Heart left ventricle (tissue), 16 donors: Measurements from ENCODE around the gene PRKG1. TPM values are rescaled to one million over a fixed set of nuclear protein-coding genes. Genes with fewer than 3 reads are reported as not detected.

Experiments used
- ATAC-seq, 4 donors: fragments of 200-7000 bp; cut with Tn5 transposase; one replicate each; pipeline ENCODE4 v1.9.1; 2020 to 2022; ENCODE audit warnings: moderate library complexity in 4 of 4, mild to moderate bottlenecking in 3 of 4, moderate number of reproducible peaks in 1 of 4
- DNase-seq, 5 donors: peaks; one replicate each; pipeline ENCODE4 v3.0.0-alpha.2; 2020
- H3K27ac ChIP-seq, 12 donors: fragments of 200-600 bp; sonication (generic) in 4 of 12; one replicate each; pipeline versions ENCODE4 v1.5.0 to v1.8.0; 2016 to 2022; ENCODE audit warnings: mild to moderate bottlenecking in 2 of 12
- H3K27me3 ChIP-seq, 9 donors: fragments of 200-600 bp; sonication (generic) in 2 of 9; one replicate each; pipeline versions ENCODE4 v1.5.1 to v1.8.0; 2016 to 2022; ENCODE audit warnings: mild to moderate bottlenecking in 3 of 9
- H3K36me3 ChIP-seq, 9 donors: fragments of 200-600 bp; sonication (generic) in 2 of 9; one replicate each; pipeline versions ENCODE4 v1.5.0 to v1.8.0; 2018 to 2022; ENCODE audit warnings: mild to moderate bottlenecking in 2 of 9
- H3K4me1 ChIP-seq, 12 donors: fragments of 200-600 bp; sonication (generic) in 4 of 12; one replicate each; pipeline versions ENCODE4 v1.5.0 to v1.8.0; 2016 to 2022; ENCODE audit warnings: mild to moderate bottlenecking in 3 of 12
- H3K4me3 ChIP-seq, 12 donors: fragments of 200-600 bp; sonication (generic) in 4 of 12; one replicate each; pipeline versions ENCODE4 v1.5.0 to v1.8.0; 2017 to 2022; ENCODE audit warnings: mild to moderate bottlenecking in 9 of 12, moderate library complexity in 4 of 12
- H3K9me3 ChIP-seq, 12 donors: fragments of 200-600 bp; sonication (generic) in 4 of 12; one replicate each; pipeline versions ENCODE4 v1.5.0 to v1.8.0; 2016 to 2022; ENCODE audit warnings: mild to moderate bottlenecking in 1 of 12
- POLR2A ChIP-seq, 2 donors: fragments of 450-650 bp; IDR thresholded peaks; one replicate each; pipeline ENCODE4 v1.6.1; 2017; ENCODE audit warnings: antibody characterized with exemption in 2 of 2, mild to moderate bottlenecking in 2 of 2, moderate library complexity in 2 of 2
- WGBS, 4 donors: extraction: QIAGEN DNeasy Blood & Tissue Kit in 2 of 4; methylation state at CpG; one replicate each; pipeline versions ENCODE4 v1.1.5 to v1.1.7; 2013 to 2018; 5-methylcytosine and 5-hydroxymethylcytosine counted together
- intact Hi-C, 10 donors: fragments of 100-400 bp; cut with DNase I; formaldehyde crosslinking; loops; one replicate each; pipeline versions ENCODE4 v1.11.1 to v1.14.2; 2022
- polyA plus RNA-seq, 2 donors: library from polyadenylated mRNA; stranded (reverse); fragments of 200-250 nt; gene quantifications; one replicate each; pipeline ENCODE4 v1.2.3, GENCODE V29; 2013
- total RNA-seq, 9 donors: library from RNA; depleted of rRNA in 2 of 9; stranded (reverse); fragments of >200 nt in 2 of 9; fragmentation: NEBNext Ultra II Directional in 3 of 9; extraction: Animal tissue kit (Norgen Biotek cat#: 25700) in 3 of 9; gene quantifications; one replicate each; pipeline versions ENCODE4 v1.1.0 to v1.2.4, GENCODE V29; 2016 to 2023
- TF ChIP-seq, protein P1 (sequence below), 12 donors: fragments of 200-600 bp; sonication (generic) in 4 of 12; IDR thresholded peaks; one replicate each; pipeline versions ENCODE4 v1.5.0 to v1.8.0; 2018 to 2022; ENCODE audit warnings: antibody characterized with exemption in 12 of 12, mild to moderate bottlenecking in 5 of 12
- donor health status: ischemic (EF 13 %, LVEDD 7.1; RV severe dilation, severe dysfunction).
- donor health status: healthy with polysubstance abuse.
- donor health status: DM: no; HTN: yes; CAD: no.
- donor health status: DM: no; HTN: no; CAD: no.
- donor health status: ischemic (EF 25% LVEDD 6.9; RV normal size, moderate dysfunction).
- donor health status: ischemic (EF 25% LVEDD 5.7; RV mildly dilated, moderate dysfunction).
- donor health status: healthy.
- donor health status: DM: yes; HTN: yes; CAD: no.
- donor health status: ischemic (EF 35%, LVEDD 5.7; RV mildly dilated, moderate dysfunction).
- donor health status: nonischemic (EF 11% LVEDD 7.7; RV severe dilation, severe dysfunction).
- donor health status: DM: yes; HTN: yes; CAD: no.
- donor health status: PGD.
- donor health status: ischemic (EF 29% LVEDD 5.4; RV normal size, mild dysfunction).
- donor health status: nonischemic (EF 23%, LVEDD 6.1; RV moderate dilation, normal function).

The PRKG1 gene
- total and polyA plus RNA-seq, 11 donors: 5.5 to 37.3 (median 29.3) TPM

DNA sequence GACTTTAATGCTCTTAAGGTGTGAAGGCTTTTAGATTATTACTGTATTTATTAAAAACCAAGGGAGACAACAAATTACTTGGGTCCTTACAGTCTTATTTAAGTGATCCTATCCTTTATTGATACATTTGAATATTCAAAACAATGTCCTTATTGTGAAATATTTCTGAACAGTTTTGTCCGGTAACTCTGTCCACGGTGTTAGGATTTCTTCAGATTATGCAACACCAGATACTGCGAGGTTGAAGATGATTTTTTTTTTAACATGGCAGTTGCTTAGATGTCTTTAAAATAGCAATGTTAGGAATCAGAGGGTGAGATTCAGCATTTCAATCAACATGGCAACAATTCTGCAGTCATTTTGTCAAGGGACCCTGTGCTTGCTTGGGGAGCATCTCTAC is 448.6 kb downstream of the PRKG1 start:
- no peaks in the 10 kb centered on the region for H3K36me3 ChIP-seq
- peaks cover 0 to 24% (median 6%) of the 10 kb centered on the region in 12 donors for H3K4me1 ChIP-seq
- 73 to 86% (median 84%) methylated on average over 3 of the region's 3 CpGs for WGBS, 4 donors
- DNase-seq (no peak), ATAC-seq (no peak)
- H3K4me3 ChIP-seq: no peak overlapping the region
- H3K9me3 ChIP-seq: no peaks in the 10 kb centered on the region
- intact Hi-C loops: no loop called here
- no peaks in the 10 kb centered on the region for H3K27me3 ChIP-seq
- H3K27ac ChIP-seq: no peak overlapping the region
- TF ChIP-seq, protein P1, sequence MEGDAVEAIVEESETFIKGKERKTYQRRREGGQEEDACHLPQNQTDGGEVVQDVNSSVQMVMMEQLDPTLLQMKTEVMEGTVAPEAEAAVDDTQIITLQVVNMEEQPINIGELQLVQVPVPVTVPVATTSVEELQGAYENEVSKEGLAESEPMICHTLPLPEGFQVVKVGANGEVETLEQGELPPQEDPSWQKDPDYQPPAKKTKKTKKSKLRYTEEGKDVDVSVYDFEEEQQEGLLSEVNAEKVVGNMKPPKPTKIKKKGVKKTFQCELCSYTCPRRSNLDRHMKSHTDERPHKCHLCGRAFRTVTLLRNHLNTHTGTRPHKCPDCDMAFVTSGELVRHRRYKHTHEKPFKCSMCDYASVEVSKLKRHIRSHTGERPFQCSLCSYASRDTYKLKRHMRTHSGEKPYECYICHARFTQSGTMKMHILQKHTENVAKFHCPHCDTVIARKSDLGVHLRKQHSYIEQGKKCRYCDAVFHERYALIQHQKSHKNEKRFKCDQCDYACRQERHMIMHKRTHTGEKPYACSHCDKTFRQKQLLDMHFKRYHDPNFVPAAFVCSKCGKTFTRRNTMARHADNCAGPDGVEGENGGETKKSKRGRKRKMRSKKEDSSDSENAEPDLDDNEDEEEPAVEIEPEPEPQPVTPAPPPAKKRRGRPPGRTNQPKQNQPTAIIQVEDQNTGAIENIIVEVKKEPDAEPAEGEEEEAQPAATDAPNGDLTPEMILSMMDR (IDR thresholded peaks at IDR 0.05): no peak

- Histone ChIP-seq H3K27me3 (no peaks in the 10 kb centered on the region), H3K9me3 (no peaks in the 10 kb centered on the region), H3K4me1 (peaks cover 0 to 29% (median 7%) of the 10 kb centered on the region in 12 donors), H3K36me3 (no peaks in the 10 kb centered on the region), H3K4me3 (no peak overlapping the region), H3K27ac (no peak overlapping the region)
- no peak for ATAC-seq
- DNase-seq: no peak
- intact Hi-C loops: no loop called here
- TF ChIP-seq, protein P1 (IDR thresholded peaks at IDR 0.05): no peak
- no peak for TF ChIP-seq POLR2A (IDR thresholded peaks at IDR 0.05)
Measured at GRCh38 chr10:51523440-51523839, 449.2 kb downstream of the PRKG1 start.

- 61 to 74% (median 70%) methylated on average over 1 of the region's 1 CpG for WGBS, 4 donors
- TF ChIP-seq, protein P1 (IDR thresholded peaks at IDR 0.05): no peak
- no peak for TF ChIP-seq POLR2A (IDR thresholded peaks at IDR 0.05)
- no peak overlapping the region for H3K4me3 ChIP-seq
- H3K9me3 ChIP-seq: no peaks in the 10 kb centered on the region
- no peaks in the 10 kb centered on the region for H3K36me3 ChIP-seq
- H3K27me3 ChIP-seq: no peaks in the 10 kb centered on the region
- DNase-seq (no peak), ATAC-seq (no peak)
- no peak overlapping the region for H3K27ac ChIP-seq
- peaks cover 0 to 29% (median 7%) of the 10 kb centered on the region in 12 donors for H3K4me1 ChIP-seq
- intact Hi-C loops: no loop called here
Measured at GRCh38 chr10:51524041-51524440, 449.8 kb downstream of the PRKG1 start.

GRCh38 chr10:51527522-51528219 is 453.4 kb downstream of the PRKG1 start:
- WGBS, 4 donors: 50 to 57% (median 54%) methylated on average over 11 of the region's 11 CpGs
- Histone ChIP-seq H3K4me3 (peak overlapping the region in 3 of 12 donors; percentile 4 to 22 (median 5)), H3K9me3 (no peaks in the 10 kb centered on the region), H3K27me3 (no peaks in the 10 kb centered on the region), H3K4me1 (peaks cover 0 to 32% (median 4%) of the 10 kb centered on the region in 12 donors), H3K36me3 (no peaks in the 10 kb centered on the region), H3K27ac (peak overlapping the region in 2 of 12 donors; percentile 5 to 35)
- TF ChIP-seq, protein P1 (IDR thresholded peaks at IDR 0.05): no peak
- TF ChIP-seq POLR2A (IDR thresholded peaks at IDR 0.05): no peak
- intact Hi-C loops: no loop called here
- DNase-seq (no peak), ATAC-seq (no peak)
